NCI-H1105 treated with DMSO at 0.1 percent for 48 hours (cell line): ENCODE results near the gene HSP90AA1.
"Not testable (repeated sequence)": the region's sequence is repeated elsewhere in the genome, so short reads cannot be mapped to it uniquely, and the experiment has no call there.

Experiments
- DNase-seq: peaks from one replicate; lab custom pipeline; 2025; lab: John Stamatoyannopoulos, UW

Gene HSP90AA1

DNA sequence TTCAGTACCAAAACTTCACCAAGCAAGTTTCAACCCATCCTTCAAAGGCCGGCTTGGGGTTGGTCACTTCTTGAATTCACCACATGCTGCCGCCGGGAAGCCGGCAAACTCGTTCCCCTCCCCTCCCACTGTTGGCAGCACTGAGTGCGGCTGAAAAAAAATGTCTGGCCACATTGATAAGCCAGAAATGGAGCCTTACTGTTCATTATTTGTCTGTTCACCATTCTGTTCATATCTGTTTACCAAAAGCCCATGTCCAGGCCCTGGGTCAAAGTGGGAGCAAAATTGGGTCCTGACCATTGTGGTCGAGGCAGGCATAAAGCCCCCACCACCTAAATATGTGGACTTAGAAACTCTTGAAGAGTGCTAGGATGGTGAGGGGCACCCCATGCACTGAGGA, 7.3 kb upstream of the HSP90AA1 start:
- DNase-seq, result no peak

DNA sequence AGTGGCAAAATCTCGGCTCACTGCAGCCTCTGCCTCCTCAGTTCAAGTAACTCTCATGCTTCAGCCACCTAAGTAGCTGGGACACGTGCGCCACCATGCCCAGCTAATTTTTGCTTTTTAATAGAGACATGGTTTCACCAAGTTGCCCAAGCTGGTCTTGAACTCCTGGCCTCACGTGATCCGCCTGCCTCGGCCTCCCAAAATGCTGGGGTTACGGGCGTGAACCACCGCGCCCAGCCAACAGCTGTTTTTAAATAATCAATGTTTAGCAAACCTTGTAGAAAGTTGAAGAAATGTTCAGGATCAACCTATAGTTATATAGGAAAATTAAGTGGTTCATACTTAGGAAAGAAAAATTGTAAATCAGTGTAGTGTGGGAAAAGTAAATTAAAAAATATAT, 6.0 kb upstream of the HSP90AA1 start:
- DNase-seq, result no peak

DNA sequence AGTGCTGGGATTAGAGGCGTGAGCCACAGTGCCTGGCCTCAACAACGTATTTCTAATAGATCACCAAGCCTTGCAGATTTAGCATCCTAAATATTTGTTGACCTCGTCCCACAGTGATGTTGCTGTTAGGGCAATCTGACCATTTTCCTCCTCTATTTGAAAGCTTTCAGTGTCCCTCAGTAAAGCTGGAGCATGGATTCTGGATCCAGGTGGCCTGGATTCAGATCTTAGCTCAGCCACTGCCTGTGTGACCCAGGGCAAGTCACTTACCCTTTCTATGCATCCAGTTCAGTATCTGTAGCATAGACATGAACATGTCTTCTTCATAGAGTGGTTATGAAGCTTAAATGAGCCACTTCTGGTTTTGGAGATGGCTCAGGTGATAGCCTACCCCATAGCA, 3.9 kb upstream of the HSP90AA1 start:
- no peak for DNase-seq

DNA sequence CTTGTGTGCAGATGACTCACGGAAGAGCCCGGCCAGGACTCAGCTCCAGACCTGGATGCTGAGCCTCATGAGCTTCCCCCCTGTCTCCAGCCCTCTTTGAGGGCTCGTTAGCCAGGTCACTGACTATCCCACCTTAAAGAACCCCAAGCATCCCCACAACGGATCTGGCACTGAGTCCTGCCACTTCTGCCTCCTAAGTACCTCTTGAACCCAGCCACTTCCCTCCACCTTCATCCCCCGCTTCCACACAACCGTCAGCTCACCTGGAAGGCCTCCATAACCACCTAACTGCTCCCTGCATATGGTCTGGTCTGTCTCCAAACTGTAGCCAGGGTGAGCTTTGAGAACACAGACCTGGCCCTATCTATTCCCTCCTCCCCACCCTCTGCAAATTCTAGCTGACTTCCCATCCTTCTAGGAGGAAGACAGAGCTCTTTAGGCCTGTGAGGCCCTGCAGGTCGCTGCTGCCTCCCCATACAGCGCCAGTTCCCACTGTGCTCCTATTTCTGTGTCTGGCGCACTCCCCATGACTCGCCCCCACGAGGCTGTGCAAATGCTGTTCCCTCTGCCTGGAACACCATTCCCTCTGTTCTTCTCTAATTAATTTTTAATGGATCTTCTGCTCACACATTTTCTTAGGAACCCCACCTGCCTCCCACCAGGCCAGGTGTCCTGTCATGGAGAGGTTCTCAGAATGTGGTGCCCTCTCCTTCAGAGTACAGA, 2.9 kb upstream of the HSP90AA1 start:
- no peak for DNase-seq

DNA sequence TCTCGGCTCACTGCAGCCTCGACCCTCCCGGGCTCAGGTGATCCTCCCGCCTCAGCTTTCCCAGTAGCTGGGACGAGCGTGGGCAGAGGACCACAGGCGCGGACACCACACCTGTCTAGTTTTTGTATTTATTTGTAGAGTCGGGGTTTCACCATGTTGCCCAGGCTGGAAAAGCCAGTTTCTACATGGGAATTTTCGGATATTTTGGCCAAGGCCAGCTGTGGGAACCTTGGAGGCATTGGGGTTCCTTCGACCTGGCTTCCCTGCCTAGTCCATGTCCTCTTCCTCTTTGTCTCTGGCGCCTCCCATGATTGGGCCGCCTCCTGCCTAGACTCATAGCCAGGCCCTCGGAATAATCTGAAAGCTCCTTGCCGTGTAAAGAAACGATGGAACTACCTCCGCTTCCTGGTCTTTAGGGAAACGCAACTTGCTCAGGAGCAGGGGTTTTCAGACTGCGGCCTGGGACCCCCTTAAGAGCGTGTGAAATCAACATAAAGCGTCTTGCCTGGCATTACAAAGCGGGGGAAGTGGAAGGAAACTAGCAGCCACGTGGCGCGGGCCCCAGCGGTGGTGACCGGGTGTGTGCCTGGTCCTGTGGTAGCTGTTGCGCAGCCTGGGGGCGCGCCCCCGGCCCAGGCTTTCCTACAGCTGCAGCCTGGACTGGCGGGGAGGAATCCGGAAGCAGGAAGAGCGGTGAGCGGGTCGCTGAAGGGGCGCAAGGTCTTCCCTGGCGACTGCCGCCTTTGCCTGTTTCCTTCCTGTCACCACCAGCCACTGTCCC, 1.4 kb upstream of the HSP90AA1 start:
- DNase-seq, result no peak

DNA sequence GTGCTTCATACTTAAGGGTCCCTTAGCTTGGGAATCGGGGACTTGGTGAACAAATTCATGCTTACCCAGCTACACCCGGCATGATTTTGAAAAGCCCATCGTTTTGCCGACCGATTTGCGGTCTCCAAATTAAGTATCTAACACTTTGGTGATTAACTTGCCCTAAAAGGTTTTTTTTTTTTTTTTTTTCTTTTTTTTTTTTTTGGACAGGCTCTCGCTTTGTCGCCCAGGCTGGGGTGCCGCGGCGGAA, 843 bp upstream of the HSP90AA1 start:
- no peak for DNase-seq

DNA sequence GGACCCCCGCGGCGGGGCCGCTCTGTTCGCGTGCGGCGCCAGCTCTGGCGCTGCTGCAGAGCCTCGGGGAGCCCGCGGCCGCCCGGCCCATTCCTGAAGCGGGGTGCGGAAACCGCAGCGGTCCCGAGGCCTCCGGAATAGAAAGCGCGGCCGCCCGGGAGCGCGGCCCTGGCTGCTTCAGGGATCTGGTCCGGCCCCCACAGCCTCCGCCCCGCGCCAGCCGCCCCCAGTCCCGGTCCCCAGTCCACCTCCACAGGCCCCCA, 204 bp downstream of the HSP90AA1 start:
- no peak for DNase-seq

DNA sequence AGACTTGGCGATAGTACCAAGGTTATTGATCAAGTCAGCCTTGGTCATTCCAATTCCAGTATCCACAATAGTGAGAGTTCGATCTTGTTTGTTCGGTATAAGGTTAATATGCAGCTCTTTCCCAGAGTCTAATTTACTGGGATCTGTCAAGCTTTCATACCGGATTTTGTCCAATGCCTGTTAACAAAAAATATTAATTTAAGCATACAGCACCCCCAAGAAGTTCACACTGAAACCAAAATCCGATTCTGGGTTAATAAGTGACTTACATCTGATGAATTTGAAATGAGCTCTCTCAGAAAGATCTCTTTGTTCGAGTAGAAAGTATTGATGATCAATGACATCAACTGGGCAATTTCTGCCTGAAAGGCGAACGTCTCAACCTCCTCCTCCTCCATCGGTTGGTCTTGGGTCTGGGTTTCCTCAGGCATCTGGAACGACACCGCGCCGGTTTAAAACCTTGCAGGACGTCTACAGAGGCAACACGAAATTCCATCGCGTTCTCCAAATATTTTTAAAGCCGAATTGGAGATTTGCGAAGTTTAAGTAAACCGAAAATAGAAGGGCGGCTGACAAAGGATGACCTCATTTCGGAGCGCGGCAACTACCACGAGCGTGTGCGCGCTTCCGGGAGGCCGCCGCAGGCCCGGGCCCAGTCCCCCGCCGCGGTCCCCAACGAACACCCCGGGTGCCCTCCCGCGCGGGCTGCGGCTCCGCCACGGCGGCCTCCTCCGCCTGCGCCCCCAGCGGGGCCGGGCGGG, 716 bp downstream of the HSP90AA1 start:
- peak; percentile 18 for DNase-seq

DNA sequence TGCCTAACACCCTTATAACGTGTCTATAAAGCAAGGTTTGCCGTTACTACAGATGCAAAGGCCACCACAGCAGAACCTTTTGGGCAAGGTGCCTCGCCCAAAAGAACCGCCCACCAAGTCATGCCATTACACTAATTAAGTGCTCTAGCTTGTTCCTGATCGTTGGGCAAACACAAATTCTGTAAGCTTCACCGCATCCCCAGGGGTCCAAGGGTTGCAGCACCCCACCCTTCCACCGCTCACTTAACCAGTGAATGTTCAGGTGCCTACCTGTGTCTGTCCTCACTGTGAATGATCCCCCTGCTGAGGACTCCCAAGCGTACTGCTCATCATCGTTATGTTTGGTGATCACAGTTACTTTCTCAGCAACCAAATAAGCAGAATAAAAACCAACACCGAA, 1.4 kb downstream of the HSP90AA1 start:
- no peak for DNase-seq

DNA sequence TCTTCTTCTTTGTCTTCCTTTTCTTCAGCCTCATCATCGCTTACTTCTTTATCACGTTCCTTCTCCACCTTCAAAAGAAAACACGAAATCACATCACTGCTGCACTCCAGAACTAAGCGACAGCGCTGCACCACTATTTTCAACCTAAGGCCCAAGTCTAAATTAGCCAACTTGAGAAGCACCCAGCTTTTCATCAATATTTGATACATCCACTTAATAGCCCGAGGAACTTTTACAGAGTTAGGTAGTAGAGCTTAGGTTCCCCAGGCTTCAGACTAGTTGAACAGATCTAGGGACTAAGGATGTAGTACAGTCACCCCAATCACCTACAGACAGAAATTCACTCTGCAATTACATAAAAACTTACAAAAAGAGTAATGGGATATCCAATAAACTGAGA, 1.9 kb downstream of the HSP90AA1 start:
- no peak for DNase-seq

DNA sequence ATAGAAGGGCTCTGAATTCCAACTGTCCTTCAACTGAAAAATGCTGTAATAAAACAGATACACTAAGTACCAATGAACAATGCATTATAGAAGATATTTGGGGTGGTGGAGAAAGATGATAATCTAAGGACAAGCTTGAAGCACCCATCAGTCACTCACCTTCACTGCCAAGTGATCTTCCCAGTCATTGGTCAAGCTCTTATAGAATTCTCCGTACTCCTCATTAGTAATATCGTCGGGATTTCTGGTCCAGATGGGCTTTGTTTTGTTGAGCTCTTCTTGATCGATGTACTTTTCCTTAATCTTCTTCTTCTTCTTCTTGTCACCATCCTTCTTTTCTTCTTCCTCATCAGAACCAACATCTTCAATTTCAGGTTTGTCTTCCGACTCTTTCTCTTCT, 2.3 kb downstream of the HSP90AA1 start:
- not testable (repeated sequence) for DNase-seq

DNA sequence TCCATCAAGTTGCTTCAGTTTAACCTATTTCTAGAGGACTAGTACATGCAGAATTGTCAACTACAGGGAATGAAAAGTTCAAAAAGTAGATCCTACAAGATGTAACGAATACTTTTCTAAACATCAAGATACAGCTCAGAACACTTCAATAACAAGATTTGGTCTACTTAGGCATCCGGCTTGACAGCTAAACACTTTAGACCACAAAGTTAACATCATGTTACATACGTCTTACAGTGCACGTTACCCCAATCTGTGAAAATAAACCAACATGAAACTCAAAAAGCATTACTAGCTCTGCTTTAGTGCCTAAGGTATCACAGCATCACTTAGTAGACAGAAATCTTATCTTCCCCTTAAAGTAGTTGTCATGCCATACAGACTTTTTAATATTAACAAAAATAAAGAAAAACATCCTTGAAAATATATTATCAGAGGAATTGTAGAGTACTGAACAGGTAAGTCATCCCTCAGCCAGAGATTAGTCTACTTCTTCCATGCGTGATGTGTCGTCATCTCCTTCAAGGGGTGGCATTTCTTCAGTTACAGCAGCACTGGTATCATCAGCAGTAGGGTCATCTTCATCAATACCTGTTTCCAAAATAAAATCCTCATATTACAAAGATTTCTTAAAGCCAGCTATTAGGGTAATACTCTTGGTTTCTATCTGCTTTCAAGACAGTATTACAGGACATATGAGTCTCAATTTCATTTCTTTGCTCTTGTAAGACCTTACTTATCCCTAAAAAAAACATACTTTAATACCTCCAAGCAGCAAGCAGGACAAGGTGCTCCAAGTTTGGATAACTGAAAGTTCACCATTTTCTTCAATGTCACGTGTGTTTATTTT, 5.4 kb downstream of the HSP90AA1 start:
- DNase-seq, result no peak

DNA sequence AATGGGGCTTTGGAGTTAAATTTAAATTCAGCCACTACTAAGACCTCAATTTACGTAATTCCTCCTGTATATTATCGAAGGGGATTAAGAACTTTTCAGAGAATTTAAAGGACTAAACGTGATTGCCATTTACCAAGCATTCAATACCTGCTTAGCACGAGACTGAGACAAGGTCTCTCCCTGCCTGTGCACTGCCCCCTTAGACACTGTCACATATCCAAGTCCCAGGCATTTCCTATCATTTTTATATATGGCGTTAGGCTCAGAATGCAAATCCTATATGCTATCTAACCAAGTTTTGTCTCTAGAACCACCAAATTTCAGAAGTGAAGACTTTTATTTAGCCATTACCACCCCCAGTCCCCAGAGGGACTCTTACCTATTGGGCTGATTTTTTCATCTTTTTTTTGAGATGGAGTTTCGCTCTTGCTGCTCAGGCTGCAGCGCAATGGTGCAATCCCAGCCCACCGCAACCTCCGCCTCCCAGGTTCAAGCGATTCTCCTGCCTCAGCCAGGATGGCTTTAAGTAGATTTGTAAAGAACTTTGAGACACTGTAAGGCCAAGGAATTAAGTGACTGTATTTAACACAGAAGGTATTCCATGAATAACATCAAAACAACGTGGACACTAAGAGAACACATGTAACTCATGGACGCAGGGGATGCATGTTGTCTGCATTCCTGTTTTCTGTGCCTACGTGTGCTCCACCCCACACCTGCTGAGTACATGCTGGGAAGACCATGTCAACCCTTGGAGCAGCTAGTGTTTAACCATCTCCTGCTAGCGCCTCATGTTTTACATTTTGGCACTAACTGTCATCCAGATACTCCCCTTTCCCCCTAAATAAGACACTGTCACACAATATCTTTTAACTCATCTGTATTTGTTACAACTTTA, 6.4 kb downstream of the HSP90AA1 start:
- DNase-seq, result no peak

DNA sequence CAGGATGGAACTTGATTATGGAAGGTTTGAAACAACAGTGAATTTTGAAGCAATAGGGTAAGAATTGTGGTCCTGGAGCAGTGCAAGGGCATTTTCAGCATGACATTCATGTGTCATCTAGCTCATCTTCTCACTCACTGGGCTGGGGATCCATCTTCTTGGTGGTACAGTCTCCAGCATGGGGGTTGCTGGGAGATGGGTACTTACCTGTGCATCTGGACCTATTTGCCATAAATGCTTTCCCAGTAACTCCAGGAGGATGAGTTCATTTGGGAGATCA, 7.2 kb downstream of the HSP90AA1 start:
- DNase-seq, result no peak

DNA sequence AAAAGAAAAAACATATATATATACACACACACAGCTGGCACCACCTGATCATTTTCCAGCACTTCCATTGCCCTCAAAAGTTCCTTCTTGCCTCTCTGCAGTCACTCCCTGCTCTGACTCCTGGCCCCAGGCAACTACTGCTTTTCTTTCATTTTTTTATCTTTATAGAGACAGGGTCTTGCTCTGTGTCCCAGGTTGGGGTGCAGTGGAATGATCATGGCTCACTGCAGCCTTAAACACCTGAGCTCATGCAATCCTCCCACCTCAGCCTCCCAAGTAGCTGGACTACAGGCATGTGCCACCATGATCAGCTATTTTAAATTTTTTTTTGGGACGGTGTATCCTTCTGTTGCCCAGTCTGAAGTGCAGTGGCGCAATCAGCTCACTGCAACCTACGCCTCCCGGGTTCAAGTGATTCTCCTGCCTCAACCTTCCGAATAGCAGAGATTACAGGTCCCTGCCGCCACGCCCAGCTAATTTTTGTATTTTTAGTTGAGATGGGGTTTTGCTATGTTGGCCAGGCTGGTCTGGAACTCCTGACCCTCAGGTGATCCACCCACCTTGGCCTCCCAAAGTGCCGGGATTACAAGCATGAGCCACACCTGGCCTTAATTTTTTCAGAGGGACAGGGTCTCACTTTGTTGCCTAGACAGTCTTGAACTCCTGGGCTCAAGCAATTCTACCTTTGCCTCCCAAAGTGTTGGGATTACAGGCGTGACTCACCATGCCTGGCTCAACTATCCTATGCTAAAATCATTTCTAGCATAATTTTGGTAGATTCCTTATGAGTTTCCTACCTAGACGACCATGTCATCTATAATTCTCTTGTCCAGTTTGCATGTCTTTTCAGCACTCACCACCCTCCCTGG, 7.8 kb downstream of the HSP90AA1 start:
- DNase-seq, result no peak

DNA sequence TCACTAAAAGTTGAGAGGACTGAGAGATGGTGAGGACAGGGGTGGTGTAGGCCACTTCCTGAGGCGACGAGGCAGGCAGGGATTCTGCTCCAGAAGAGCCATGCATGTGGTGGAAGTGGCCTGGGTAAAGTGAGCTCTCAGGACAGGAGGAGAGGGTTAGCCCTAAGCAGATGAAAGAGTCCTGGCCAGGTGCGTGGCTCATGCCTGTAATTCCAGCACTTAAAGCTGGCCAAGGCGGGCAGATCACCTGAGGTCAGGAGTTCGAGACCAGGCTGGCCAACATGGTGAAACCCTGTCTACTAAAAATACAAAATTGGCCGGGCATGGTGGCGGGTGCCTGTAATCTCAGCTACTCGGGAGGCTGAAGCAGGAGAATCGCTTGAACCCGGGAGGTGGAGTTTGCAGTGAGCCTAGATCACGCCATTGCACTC, 8.5 kb downstream of the HSP90AA1 start:
- not testable (repeated sequence) for DNase-seq

DNA sequence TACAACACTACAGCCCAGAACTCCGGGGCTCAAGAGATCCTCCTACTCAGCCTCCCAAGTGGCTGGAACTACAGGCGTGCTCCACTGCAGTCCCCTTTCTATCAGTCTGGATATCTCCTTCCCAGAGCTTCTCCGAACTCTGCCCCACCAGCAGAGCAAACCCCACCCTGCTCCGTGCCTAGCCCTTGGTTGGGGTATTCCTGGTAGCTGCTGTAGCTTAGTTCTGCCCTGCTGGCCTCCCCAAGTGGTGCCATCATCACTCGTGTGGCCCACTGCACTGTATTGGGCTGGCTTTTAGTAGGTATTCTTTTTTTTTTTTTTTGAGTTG, 9.5 kb downstream of the HSP90AA1 start:
- no peak for DNase-seq

DNA sequence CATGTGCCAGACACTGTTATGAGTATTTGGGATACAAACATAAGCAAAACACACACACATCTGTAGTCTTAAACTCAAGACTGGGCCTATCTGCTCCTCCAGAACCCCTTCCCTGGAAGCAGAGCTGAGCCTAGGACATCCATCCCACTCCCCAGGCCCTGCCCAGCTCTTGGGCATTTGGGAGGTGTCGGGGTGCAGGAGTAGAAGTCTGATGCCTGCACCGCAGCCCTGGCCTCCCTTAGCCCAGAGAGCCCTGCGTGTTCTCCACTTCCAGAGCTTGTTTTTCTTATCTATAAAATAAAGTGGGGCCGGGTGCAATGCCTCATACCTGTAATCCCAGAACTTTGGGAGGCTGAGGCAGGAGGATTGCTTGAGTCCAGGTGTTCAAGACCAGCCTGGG, 11.7 kb downstream of the HSP90AA1 start:
- no peak for DNase-seq

DNA sequence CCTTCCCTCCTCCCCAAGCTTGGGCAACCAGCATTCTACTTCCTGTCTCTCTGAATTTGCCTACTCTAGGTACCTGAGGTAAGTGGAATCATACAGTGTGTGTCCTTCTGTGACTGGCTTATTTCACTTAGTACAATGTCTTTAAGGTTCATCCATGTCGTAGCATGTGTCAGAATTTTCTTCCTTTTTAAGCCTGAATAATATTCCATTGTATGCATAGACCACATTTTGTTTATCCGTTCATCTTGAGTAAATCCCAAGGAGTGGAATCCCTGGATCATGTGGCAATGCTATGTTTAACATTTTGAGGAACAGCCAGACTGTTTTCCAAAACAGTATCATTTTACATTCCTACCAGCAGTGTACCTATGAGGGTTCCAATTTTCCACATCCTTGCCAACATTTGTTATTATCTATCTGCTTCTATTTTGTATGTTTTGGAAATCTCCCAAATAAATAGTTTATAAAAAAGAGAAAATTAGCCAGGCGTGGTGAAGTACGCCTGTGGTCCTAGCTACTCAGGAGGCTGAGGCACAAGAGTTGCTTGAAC, 12.4 kb downstream of the HSP90AA1 start:
- DNase-seq, result no peak

DNA sequence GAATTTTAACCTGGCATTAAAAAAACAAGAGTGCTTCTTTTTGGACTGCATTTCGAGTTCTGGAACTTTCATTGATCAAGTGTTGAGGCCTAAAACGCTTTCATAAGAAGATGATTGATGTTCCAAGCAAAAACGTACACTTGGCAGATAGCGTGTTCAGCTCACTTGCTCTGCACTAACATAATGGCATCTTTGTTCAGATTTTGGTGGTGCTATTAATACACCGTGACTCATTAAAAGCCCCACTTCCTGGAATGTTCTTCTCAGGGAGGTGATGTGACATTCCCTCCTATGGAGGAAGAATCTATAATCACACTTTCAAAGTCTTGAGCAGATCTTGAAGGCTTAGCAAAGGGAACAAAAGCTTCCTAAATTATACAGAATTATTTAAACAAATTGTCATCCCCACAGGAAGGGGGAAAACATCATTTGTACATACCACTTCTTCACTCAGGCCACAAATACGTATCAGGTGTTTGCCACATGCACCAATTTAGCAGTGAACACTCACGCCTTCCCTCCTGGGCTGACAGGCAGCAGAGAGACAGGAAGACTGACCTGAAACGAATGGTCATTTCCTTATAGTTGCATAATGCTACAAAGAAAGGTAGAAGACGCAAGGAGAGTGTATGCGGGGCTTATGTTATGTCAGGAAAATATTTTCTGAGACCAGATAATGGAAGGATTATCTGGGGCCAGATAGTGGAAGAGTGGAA, 15.4 kb downstream of the HSP90AA1 start:
- no peak for DNase-seq
